GM12873 (cell line): ENCODE data around the gene ATP6V0D1.
A peak's percentile ranks its signal among the peaks of the same experiment; 100 is the strongest.

Experiments
- TF ChIP-seq, protein P1 (sequence below): IDR thresholded peaks from 2 replicates; pipeline ENCODE4 v1.5.1; 2012; ENCODE audit warnings: low read depth, mild to moderate bottlenecking, moderate library complexity, low read length, control low read depth; ENCODE audit not compliant: insufficient read depth; ENCODE audit errors: missing control alignments

Gene ATP6V0D1

DNA sequence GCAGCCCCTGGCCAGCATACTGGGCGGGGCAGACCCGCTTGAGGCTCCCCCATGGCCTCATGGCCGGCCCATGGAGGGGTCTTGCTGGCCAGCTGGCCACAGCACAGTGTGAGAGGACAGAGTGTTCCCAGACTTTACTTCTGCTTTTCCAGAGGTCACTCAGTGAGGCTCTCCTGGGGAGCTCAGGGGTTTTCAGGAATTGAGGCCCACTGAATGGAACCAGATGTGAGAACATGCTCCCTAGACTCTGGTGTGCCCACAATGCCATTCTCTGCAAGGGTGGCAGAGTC is 21.2 kb downstream of the ATP6V0D1 start:
- TF ChIP-seq, protein P1, sequence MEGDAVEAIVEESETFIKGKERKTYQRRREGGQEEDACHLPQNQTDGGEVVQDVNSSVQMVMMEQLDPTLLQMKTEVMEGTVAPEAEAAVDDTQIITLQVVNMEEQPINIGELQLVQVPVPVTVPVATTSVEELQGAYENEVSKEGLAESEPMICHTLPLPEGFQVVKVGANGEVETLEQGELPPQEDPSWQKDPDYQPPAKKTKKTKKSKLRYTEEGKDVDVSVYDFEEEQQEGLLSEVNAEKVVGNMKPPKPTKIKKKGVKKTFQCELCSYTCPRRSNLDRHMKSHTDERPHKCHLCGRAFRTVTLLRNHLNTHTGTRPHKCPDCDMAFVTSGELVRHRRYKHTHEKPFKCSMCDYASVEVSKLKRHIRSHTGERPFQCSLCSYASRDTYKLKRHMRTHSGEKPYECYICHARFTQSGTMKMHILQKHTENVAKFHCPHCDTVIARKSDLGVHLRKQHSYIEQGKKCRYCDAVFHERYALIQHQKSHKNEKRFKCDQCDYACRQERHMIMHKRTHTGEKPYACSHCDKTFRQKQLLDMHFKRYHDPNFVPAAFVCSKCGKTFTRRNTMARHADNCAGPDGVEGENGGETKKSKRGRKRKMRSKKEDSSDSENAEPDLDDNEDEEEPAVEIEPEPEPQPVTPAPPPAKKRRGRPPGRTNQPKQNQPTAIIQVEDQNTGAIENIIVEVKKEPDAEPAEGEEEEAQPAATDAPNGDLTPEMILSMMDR: no peak

DNA sequence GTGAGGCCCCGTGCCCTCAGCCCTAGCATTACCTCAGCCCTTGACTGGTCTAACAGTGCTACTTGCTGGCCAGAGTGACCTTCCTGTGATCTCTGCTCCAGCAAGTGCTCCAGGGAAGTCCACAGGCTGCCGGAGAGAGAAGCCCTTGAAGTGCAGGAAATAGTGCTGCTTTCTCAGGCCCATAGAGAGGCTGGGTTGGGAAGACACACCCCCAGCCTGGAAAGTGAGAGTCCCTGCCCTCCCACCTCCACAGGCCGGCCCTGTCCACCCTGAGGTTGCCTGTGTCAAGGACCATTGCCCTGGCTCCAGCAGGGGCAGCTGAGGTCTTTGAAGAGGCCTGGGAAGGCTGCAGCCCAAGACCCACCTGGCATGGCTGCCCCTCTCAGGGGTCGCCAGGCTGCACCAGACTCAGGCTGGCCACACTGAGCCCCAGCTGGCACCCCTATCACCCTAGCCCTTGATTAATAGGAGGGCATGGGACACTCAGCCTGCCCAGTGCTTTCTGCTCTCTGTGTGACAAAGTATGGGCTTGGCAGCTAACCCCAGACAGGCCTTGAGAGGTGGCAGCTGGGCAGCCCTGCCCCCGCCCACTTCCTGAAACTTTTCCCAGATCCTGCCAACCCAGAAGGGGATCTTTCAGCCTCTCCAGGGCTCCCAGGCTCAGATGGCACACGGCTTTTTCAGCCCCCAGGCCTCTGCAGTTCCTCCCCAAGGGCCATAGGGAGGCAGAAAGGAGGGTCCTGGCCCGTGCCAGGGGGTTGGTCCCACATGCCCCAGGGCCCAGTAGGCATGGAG is 21.7 kb downstream of the ATP6V0D1 start:
- TF ChIP-seq, protein P1: no peak

DNA sequence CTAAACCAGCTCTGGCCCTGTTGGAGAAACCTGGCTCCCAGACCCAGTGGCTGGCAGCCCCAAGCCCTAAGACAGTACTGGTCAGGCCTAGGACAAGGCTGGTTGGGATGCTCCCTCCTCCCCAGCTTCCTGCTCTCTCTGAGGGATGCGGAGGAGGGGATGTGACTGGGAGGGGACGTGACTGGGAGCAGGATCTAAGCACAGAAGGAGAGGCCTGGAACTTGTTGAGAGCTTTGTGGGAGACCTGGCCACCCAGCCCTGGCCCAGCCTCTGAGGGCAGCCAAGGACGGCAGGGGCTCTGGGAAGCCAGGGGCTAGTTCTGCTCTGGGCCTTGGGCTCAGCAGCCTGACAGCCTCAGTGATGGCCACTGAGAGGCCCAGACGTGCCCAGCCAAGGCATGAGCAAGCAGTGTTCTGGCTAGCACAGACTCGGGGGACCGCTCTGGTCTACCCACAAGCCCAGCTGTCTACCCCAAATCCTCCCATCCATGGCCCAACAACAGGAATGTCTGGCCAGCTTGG is 22.8 kb downstream of the ATP6V0D1 start:
- TF ChIP-seq, protein P1: no peak

DNA sequence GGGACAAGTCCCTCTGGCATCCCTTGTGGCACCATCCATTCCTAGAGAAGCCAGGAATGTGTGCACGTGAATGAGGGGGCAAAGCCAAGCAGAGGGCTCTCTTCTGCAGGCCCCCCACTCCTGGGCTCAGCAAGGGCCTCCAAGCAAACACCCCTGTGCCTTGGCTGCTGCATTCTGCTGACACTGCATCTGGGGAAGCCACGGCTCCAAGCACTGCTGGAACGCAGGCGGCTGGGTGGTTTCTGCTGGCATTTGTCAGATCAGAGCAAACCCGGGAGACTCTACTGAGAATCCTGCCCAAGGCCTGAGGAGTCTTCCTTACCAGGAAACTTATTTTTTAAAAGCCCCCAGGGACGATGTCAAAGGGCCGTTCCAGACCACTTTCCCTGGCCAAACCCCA is 23.3 kb downstream of the ATP6V0D1 start:
- TF ChIP-seq, protein P1: no peak

DNA sequence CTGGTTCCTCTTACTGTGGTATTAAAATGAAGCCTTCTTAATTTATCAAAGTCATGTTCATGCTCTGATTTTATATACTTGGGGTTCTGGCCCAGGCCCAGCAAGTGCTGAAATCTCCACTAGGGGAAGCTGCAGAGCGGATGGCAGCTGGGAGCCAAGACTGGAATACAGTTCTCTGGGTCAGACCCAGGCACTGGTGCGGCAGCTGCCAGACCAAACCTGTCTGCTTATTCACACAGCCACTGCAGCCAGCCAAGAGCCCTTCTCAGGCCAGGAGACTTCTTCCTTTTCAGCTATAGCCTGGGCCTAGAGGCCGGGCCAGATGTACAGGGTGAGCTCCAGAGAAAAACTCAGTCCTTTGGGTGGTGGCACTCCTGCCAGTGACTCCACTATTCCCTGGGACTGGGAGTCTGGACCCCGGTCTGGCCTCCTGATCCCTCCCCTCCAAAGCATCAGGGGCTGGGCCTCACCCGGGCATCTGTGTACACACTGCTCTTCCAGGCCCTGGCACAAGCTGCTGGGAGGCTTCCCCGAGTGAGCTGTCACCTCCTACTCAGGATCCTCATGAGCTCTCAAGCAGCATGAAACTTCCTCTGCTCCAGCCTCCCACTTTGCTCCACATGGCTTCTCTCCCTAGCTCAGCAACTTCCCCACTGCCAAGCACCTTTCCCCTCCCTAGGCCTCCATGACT is 24.4 kb downstream of the ATP6V0D1 start:
- TF ChIP-seq, protein P1: peak; percentile 33

DNA sequence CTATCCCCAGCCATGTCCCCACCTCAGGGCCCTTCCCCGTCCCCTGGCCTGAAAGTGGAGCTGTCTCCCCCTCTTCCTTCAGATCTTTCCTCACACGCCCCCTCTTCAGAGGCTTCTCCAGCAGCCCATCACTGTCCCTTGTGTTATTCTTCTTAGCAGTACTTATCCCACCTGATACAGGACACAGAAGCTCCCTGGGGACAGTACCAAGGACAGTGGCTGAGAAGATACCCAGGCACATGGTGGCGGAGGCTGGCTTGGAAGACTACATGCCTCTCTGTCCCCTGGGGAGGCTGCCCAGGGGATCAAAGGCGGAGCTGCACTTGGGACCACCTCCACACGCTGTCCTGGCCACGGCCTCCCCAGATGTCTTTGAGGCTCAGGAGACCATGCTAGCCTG is 26.1 kb downstream of the ATP6V0D1 start:
- TF ChIP-seq, protein P1: no peak

DNA sequence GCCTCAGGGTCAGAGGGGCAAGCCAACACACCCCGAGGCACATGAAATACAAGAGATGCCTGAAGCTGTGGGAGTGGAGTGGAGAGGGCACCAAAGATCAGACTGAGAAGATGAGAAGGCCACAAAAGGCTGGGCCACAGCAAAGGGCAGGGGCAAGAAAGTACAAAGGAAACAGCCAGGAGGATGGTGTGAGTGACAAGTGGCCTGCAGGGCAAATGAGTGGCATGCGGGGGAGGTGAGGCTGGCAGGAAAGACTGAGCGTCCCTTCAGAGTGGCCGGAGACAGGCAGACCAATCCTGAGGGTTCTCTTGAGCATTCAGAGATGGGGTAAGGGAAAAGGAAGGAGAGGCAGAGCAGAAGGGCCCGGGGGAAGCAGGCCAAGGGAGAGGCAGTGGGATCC is 26.9 kb downstream of the ATP6V0D1 start:
- TF ChIP-seq, protein P1: no peak
